CD14-positive monocyte (primary cell): ENCODE results near the gene RASAL3. TPM values are rescaled to one million over a fixed set of nuclear protein-coding genes. Genes with fewer than 3 reads are reported as not detected.

Experiments used
- DNase-seq, 3 donors: peaks; one replicate each; pipeline ENCODE4 v3.0.0-alpha.2; 2011 to 2022
- H2AFZ ChIP-seq: 2 replicates; pipeline ENCODE4 v1.6.0; 2012; ENCODE audit warnings: mild to moderate bottlenecking, low read depth, low read length, inconsistent platforms; ENCODE audit not compliant: insufficient read depth, poor library complexity, severe bottlenecking
- H3K27ac ChIP-seq, 2 donors: 1 replicate in 1 of 2; 2 replicates in 1 of 2; pipeline ENCODE4 v1.5.1; 2012 to 2013; ENCODE audit warnings: low read length in 2 of 2, control low read depth in 1 of 2, inconsistent platforms in 1 of 2, low read depth in 1 of 2, mild to moderate bottlenecking in 1 of 2
- H3K27me3 ChIP-seq, 2 donors: one replicate each; pipeline versions ENCODE4 v1.6.0 to v1.6.1; 2011 to 2013; ENCODE audit warnings: low read length in 2 of 2; ENCODE audit not compliant: control insufficient read depth in 2 of 2, insufficient read depth in 2 of 2
- H3K36me3 ChIP-seq, 2 donors: replicated peaks in 1 of 2; 1 replicate in 1 of 2; 2 replicates in 1 of 2; pipeline versions ENCODE4 v1.5.1 to v1.6.1; 2012 to 2013; ENCODE audit warnings: low read length in 2 of 2, control low read depth in 1 of 2, inconsistent platforms in 1 of 2, mild to moderate bottlenecking in 1 of 2; ENCODE audit not compliant: insufficient read depth in 2 of 2, control insufficient read depth in 1 of 2
- H3K4me1 ChIP-seq, 2 donors: 1 replicate in 1 of 2; 2 replicates in 1 of 2; pipeline versions ENCODE4 v1.5.1 to v1.6.1; 2012 to 2013; ENCODE audit warnings: low read length in 2 of 2, control low read depth in 1 of 2, inconsistent platforms in 1 of 2, mild to moderate bottlenecking in 1 of 2, moderate library complexity in 1 of 2; ENCODE audit not compliant: insufficient read depth in 2 of 2, control insufficient read depth in 1 of 2
- H3K4me2 ChIP-seq: replicated peaks from 2 replicates; pipeline ENCODE3; 2012; ENCODE audit warnings: low read length, moderate library complexity, mild to moderate bottlenecking; ENCODE audit not compliant: poor library complexity, severe bottlenecking; ENCODE audit errors: extremely low read depth
- H3K4me3 ChIP-seq, 3 experiments: fragments of 200-600 bp in 1 of 3; sonication (generic) in 1 of 3; replicated peaks in 1 of 3; 1 replicate in 2 of 3; 2 replicates in 1 of 3; pipeline ENCODE4 v1.5.1; 2011 to 2013; ENCODE audit warnings: low read length in 3 of 3, mild to moderate bottlenecking in 3 of 3, control low read depth in 2 of 3, low read depth in 2 of 3, inconsistent platforms in 1 of 3, moderate library complexity in 1 of 3
- H3K79me2 ChIP-seq: 2 replicates; pipeline ENCODE4 v1.6.0; 2012; ENCODE audit warnings: mild to moderate bottlenecking, control low read depth, inconsistent platforms, low read length, moderate library complexity; ENCODE audit not compliant: insufficient read depth
- H3K9ac ChIP-seq: 2 replicates; pipeline ENCODE4 v1.6.0; 2017; ENCODE audit warnings: low read length, mild to moderate bottlenecking; ENCODE audit not compliant: insufficient read depth, poor library complexity, severe bottlenecking
- H3K9me3 ChIP-seq, 2 donors: replicated peaks in 1 of 2; 1 replicate in 1 of 2; 2 replicates in 1 of 2; pipeline versions ENCODE4 v1.5.1 to v1.6.1; 2012 to 2013; ENCODE audit warnings: low read length in 2 of 2, control low read depth in 1 of 2; ENCODE audit not compliant: control insufficient read depth in 1 of 2, insufficient read depth in 1 of 2
- H4K20me1 ChIP-seq: 2 replicates; pipeline ENCODE4 v1.6.0; 2012; ENCODE audit warnings: mild to moderate bottlenecking, low read length, control low read depth, moderate library complexity; ENCODE audit not compliant: insufficient read depth
- H3K27ac Mint-ChIP-seq, 7 donors: one replicate each; pipeline ENCODE4 v1.8.0; 2020; ENCODE audit warnings: mild to moderate bottlenecking in 7 of 7, mixed read lengths in 7 of 7, moderate library complexity in 6 of 7, inconsistent platforms in 2 of 7
- H3K27me3 Mint-ChIP-seq, 3 donors: one replicate each; pipeline ENCODE4 v1.8.0; 2021 to 2022; ENCODE audit warnings: low read depth in 3 of 3, mild to moderate bottlenecking in 3 of 3, mixed read lengths in 3 of 3, moderate library complexity in 3 of 3, inconsistent platforms in 1 of 3
- H3K36me3 Mint-ChIP-seq, 2 donors: one replicate each; pipeline ENCODE4 v1.8.0; 2020; ENCODE audit warnings: mixed read lengths in 2 of 2, inconsistent platforms in 1 of 2, mild to moderate bottlenecking in 1 of 2
- H3K4me1 Mint-ChIP-seq: one replicate; pipeline ENCODE4 v1.8.0; 2020; ENCODE audit warnings: mild to moderate bottlenecking, mixed read lengths
- H3K4me3 Mint-ChIP-seq, 2 donors: one replicate each; pipeline ENCODE4 v1.8.0; 2020; ENCODE audit warnings: mild to moderate bottlenecking in 2 of 2, mixed read lengths in 2 of 2, moderate library complexity in 1 of 2
- H3K9me3 Mint-ChIP-seq, 7 donors: one replicate each; pipeline ENCODE4 v1.8.0; 2020 to 2022; ENCODE audit warnings: mixed read lengths in 7 of 7, mild to moderate bottlenecking in 6 of 7, moderate library complexity in 6 of 7, inconsistent platforms in 2 of 7
- WGBS: methylation state at CpG from one replicate; pipeline ENCODE4 v1.1.5; 2013; ENCODE audit warnings: missing lambda C conversion rate; ENCODE audit not compliant: insufficient coverage; 5-methylcytosine and 5-hydroxymethylcytosine counted together
- intact Hi-C, 2 donors: fragments of 100-400 bp; cut with micrococcal nuclease; formaldehyde crosslinking; loops; one replicate each; pipeline versions ENCODE4 v1.15.0 to v1.15.1; 2023
- polyA plus RNA-seq, 3 donors: library from polyadenylated mRNA; depleted of rRNA in 1 of 3; unstranded in 2 of 3; stranded (reverse) in 1 of 3; fragments of 300-500 nt in 2 of 3; fragments of >200 nt in 1 of 3; fragmentation: Illumina TruSeq in 2 of 3; gene quantifications; 1 replicate in 2 of 3; 2 replicates in 1 of 3; pipeline ENCODE4 v1.2.3, GENCODE V29; 2012 to 2021
- TF ChIP-seq, protein P1 (sequence below): fragments of 200-600 bp; IDR thresholded peaks from one replicate; pipeline ENCODE4 v1.8.0; 2022; ENCODE audit warnings: antibody characterized with exemption, mild to moderate bottlenecking

RASAL3 gene
- polyA plus RNA-seq, 3 donors, result 4.5 to 45.4 (median 13.6) TPM

GRCh38 chr19:15437355-15438123 is 26.8 kb downstream of the RASAL3 start:
- H2AFZ ChIP-seq, result no peak overlapping the region
- peaks cover 10% of the 10 kb centered on the region in 2 donors for H3K4me1 ChIP-seq
- no peaks in the 10 kb centered on the region for H3K27me3 ChIP-seq
- TF ChIP-seq, protein P1, sequence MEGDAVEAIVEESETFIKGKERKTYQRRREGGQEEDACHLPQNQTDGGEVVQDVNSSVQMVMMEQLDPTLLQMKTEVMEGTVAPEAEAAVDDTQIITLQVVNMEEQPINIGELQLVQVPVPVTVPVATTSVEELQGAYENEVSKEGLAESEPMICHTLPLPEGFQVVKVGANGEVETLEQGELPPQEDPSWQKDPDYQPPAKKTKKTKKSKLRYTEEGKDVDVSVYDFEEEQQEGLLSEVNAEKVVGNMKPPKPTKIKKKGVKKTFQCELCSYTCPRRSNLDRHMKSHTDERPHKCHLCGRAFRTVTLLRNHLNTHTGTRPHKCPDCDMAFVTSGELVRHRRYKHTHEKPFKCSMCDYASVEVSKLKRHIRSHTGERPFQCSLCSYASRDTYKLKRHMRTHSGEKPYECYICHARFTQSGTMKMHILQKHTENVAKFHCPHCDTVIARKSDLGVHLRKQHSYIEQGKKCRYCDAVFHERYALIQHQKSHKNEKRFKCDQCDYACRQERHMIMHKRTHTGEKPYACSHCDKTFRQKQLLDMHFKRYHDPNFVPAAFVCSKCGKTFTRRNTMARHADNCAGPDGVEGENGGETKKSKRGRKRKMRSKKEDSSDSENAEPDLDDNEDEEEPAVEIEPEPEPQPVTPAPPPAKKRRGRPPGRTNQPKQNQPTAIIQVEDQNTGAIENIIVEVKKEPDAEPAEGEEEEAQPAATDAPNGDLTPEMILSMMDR, result no peak
- intact Hi-C loops, result no loop called here
- H3K36me3 ChIP-seq, result no peaks in the 10 kb centered on the region
- no peak overlapping the region for H3K4me2 ChIP-seq
- Mint-ChIP-seq H3K9me3 (no peaks in the 10 kb centered on the region), H3K4me3 (no peak overlapping the region), H3K27me3 (peaks cover 0 to 9% (median 3%) of the 10 kb centered on the region in 3 donors), H3K4me1 (peaks cover 7% of the 10 kb centered on the region), H3K27ac (no peak overlapping the region), H3K36me3 (no peaks in the 10 kb centered on the region)
- H3K9me3 ChIP-seq, result no peaks in the 10 kb centered on the region
- WGBS, result 88% methylated on average over 9 of the region's 10 CpGs
- H3K9ac ChIP-seq, result no peak overlapping the region
- H3K27ac ChIP-seq, result no peak overlapping the region
- no peaks in the 10 kb centered on the region for H3K79me2 ChIP-seq
- H4K20me1 ChIP-seq, result no peaks in the 10 kb centered on the region
- no peak overlapping the region for H3K4me3 ChIP-seq
- DNase-seq, result no peak

DNA sequence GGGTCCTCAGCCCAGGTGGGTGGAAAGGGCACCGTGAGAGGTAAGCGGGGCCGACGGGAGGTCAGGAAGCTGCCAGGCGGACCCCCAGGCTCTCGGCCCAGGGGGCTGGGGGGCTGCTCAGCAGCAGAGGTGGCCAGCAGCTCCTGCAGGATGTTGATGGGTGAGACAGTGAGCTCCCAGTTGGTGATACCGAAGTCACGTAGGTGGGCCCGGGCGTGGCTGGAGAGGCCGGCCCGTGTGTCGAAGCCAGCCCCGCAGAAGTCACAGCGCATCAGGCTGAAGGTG is 27.6 kb downstream of the RASAL3 start:
- H3K4me1 Mint-ChIP-seq, result peaks cover 10% of the 10 kb centered on the region
- intact Hi-C loops, result no loop called here
- H3K36me3 ChIP-seq, result no peaks in the 10 kb centered on the region
- peaks cover 0 to under 1% (median 0%) of the 10 kb centered on the region in 7 donors for H3K9me3 Mint-ChIP-seq
- no peaks in the 10 kb centered on the region for H3K9me3 ChIP-seq
- H3K27ac ChIP-seq, result no peak overlapping the region
- peaks cover 13 to 14% of the 10 kb centered on the region in 2 donors for H3K4me1 ChIP-seq
- peaks cover 0 to 9% (median 0%) of the 10 kb centered on the region in 3 donors for H3K27me3 Mint-ChIP-seq
- H3K4me3 Mint-ChIP-seq, result no peak overlapping the region
- TF ChIP-seq, protein P1, result no peak
- H3K9ac ChIP-seq, result no peak overlapping the region
- H2AFZ ChIP-seq, result no peak overlapping the region
- WGBS, result 98% methylated on average over 10 of the region's 15 CpGs
- H3K79me2 ChIP-seq, result peaks cover 5% of the 10 kb centered on the region
- no peaks in the 10 kb centered on the region for H3K36me3 Mint-ChIP-seq
- no peaks in the 10 kb centered on the region for H4K20me1 ChIP-seq
- no peak overlapping the region for H3K4me3 ChIP-seq
- no peak overlapping the region for H3K4me2 ChIP-seq
- DNase-seq, result no peak
- no peaks in the 10 kb centered on the region for H3K27me3 ChIP-seq
- no peak overlapping the region for H3K27ac Mint-ChIP-seq
